GM18867 (cell line): ENCODE results near the gene SHISA9.
"Not testable (repeated sequence)": the region's sequence is repeated elsewhere in the genome, so short reads cannot be mapped to it uniquely, and the experiment has no call there.

Source experiments
- ATAC-seq: cut with Tn5 transposase; IDR thresholded peaks from one replicate; pipeline ENCODE4 v1.9.1; 2021; ENCODE audit warnings: mild to moderate bottlenecking, moderate library complexity; ENCODE audit not compliant: unreplicated experiment

SHISA9 gene

GRCh38 chr16:12899529-12900143, 1.8 kb upstream of the SHISA9 start:
- no peak for ATAC-seq

- ATAC-seq: no peak
These were observed 1.2 kb upstream of the SHISA9 start for GRCh38 chr16:12900156-12900555.

- no peak for ATAC-seq
These were observed 697 bp upstream of the SHISA9 start for GRCh38 chr16:12900599-12901203.

GRCh38 chr16:12901204-12901596, 198 bp upstream of the SHISA9 start:
- ATAC-seq: no peak

- ATAC-seq: no peak
These were observed 1.3 kb downstream of the SHISA9 start for GRCh38 chr16:12902511-12903372.

GRCh38 chr16:12903407-12904328, 2.3 kb downstream of the SHISA9 start:
- no peak for ATAC-seq

- no peak for ATAC-seq
These were observed 2.9 kb downstream of the SHISA9 start for GRCh38 chr16:12904329-12904671.

GRCh38 chr16:12906271-12906670, 4.9 kb downstream of the SHISA9 start:
- no peak for ATAC-seq

GRCh38 chr16:12906765-12907516, 5.5 kb downstream of the SHISA9 start:
- no peak for ATAC-seq

- no peak for ATAC-seq
These were observed 6.4 kb downstream of the SHISA9 start for GRCh38 chr16:12907670-12908233.

GRCh38 chr16:12917246-12917645, 15.8 kb downstream of the SHISA9 start:
- no peak for ATAC-seq

GRCh38 chr16:12917653-12918052, 16.3 kb downstream of the SHISA9 start:
- ATAC-seq: no peak

GRCh38 chr16:12920739-12921138, 19.3 kb downstream of the SHISA9 start:
- no peak for ATAC-seq

- ATAC-seq: not testable (repeated sequence)
These were observed 22.2 kb downstream of the SHISA9 start for GRCh38 chr16:12923640-12924039.

- no peak for ATAC-seq
These were observed 23.8 kb downstream of the SHISA9 start for GRCh38 chr16:12925026-12925800.

- ATAC-seq: no peak
These were observed 26.2 kb downstream of the SHISA9 start for GRCh38 chr16:12927591-12927990.

- ATAC-seq: no peak
These were observed 29.5 kb downstream of the SHISA9 start for GRCh38 chr16:12930881-12931280.

GRCh38 chr16:12936391-12936790, 35.0 kb downstream of the SHISA9 start:
- no peak for ATAC-seq

- no peak for ATAC-seq
These were observed 40.5 kb downstream of the SHISA9 start for GRCh38 chr16:12941896-12942295.
